Measurements from ENCODE around the gene CNOT2. TPM values are rescaled to one million over a fixed set of nuclear protein-coding genes. Genes with fewer than 3 reads are reported as not detected.
A peak's percentile ranks its signal among the peaks of the same experiment; 100 is the strongest.

Gene CNOT2
- polyA plus RNA-seq, 2 donors = 18.7 to 25.1 TPM

DNA sequence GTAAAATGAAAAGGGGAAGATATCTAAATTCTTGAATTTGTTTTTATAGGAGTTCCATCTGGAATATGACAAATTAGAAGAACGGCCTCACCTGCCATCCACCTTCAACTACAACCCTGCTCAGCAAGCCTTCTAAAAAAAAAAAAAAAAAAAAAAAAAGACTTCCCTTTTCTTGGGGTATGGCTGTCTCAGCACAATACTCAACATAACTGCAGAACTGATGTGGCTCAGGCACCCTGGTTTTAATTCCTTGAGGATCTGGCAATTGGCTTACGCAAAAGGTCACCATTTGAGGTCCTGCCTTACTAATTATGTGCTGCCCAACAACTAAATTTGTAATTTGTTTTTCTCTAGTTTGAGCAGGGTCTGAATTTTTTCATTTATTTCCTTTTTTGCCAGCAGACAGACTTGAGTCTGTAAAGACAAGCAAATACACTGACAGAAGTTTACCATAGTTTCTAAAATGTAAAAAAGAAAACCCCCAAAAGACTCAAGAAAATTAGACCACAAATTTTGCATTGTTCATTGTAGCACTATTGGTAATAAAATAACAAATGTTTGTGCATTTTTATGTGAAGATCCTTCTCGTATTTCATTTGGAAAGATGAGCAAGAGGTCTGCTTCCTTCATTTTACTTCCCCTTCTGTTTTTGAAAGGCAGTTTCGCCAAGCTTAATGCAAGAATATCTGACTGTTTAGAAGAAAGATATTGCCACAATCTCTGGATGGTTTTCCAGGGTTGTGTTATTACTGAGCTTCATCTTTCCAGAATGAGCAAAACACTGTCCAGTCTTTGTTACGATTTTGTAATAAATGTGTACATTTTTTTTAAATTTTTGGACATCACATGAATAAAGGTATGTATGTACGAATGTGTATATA lies 110.8 kb downstream of the CNOT2 start:
- WGBS, 2 donors = 92 to 94% methylated on average over 6 of the region's 6 CpGs
- Histone ChIP-seq H3K36me3 (ENCODE audit: control insufficient read depth in 2 of 2, insufficient read depth in 2 of 2, low read length in 1 of 2) (peaks cover 0 to 3% of the 10 kb centered on the region in 2 donors), H3K4me1 (ENCODE audit: control insufficient read depth in 2 of 2, insufficient read depth in 2 of 2, low read length in 1 of 2) (no peaks in the 10 kb centered on the region), H3K9me3 (ENCODE audit: control insufficient read depth in 2 of 2, insufficient read depth in 1 of 2, low read depth in 1 of 2, low read length in 1 of 2) (no peaks in the 10 kb centered on the region), H3K27ac (ENCODE audit: low read depth in 2 of 2, low read length in 1 of 2) (no peak overlapping the region), H3K4me3 (ENCODE audit: low read depth in 1 of 2, low read length in 2 of 2) (no peak overlapping the region), H3K27me3 (ENCODE audit: control insufficient read depth in 1 of 2, insufficient read depth in 2 of 2, low read length in 2 of 2) (no peaks in the 10 kb centered on the region)

DNA sequence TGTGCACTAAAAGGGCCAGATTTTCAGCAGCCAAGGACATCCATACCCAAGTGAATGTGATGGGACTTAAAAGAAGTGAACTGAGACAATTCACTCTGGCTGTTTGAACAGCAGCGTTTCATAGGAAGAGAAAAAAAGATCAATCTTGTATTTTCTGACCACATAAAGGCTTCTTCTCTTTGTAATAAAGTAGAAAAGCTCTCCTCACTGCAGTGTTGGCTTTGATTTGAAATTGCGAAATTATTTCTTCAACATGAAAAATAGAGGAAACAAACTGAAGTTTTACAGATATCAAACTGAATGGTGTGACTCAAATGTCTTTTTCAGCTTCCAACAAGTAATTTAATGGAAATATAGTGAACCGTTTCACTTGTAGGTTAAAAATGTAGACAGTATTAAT lies 111.6 kb downstream of the CNOT2 start:
- 72 to 74% methylated on average over 3 of the region's 3 CpGs for WGBS, 2 donors
- peaks cover 0 to 3% of the 10 kb centered on the region in 2 donors for H3K36me3 ChIP-seq (ENCODE audit: control insufficient read depth in 2 of 2, insufficient read depth in 2 of 2, low read length in 1 of 2)
- H3K4me3 ChIP-seq (ENCODE audit: low read depth in 1 of 2, low read length in 2 of 2) = no peak overlapping the region
- H3K4me1 ChIP-seq (ENCODE audit: control insufficient read depth in 2 of 2, insufficient read depth in 2 of 2, low read length in 1 of 2) = no peaks in the 10 kb centered on the region
- H3K27ac ChIP-seq (ENCODE audit: low read depth in 2 of 2, low read length in 1 of 2) = no peak overlapping the region
- H3K9me3 ChIP-seq (ENCODE audit: control insufficient read depth in 2 of 2, insufficient read depth in 1 of 2, low read depth in 1 of 2, low read length in 1 of 2) = no peaks in the 10 kb centered on the region
- no peaks in the 10 kb centered on the region for H3K27me3 ChIP-seq (ENCODE audit: control insufficient read depth in 1 of 2, insufficient read depth in 2 of 2, low read length in 2 of 2)

DNA sequence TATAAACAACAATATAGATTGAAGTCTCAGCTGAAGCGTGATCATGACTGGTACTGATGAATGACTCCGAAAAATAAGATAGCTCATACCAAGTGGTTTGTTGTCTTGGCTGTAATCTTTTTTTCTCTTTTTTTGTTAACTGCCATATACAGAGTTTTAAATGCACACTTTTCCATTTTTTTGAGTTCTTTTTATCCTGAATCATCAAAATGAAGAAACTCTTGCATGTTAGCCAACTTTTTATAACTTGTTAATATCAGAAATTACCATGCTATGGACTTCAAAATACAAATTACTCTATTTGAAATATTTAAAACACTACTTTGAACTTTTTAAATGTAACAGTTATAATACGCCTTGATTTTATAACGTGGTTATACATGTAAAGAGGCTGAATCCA lies 112.7 kb downstream of the CNOT2 start:
- no peaks in the 10 kb centered on the region for H3K27me3 ChIP-seq (ENCODE audit: control insufficient read depth in 1 of 2, insufficient read depth in 2 of 2, low read length in 2 of 2)
- H3K27ac ChIP-seq (ENCODE audit: low read depth in 2 of 2, low read length in 1 of 2) = no peak overlapping the region
- H3K4me3 ChIP-seq (ENCODE audit: low read depth in 1 of 2, low read length in 2 of 2) = no peak overlapping the region
- peaks cover 0 to 3% of the 10 kb centered on the region in 2 donors for H3K36me3 ChIP-seq (ENCODE audit: control insufficient read depth in 2 of 2, insufficient read depth in 2 of 2, low read length in 1 of 2)
- no peaks in the 10 kb centered on the region for H3K4me1 ChIP-seq (ENCODE audit: control insufficient read depth in 2 of 2, insufficient read depth in 2 of 2, low read length in 1 of 2)
- no peaks in the 10 kb centered on the region for H3K9me3 ChIP-seq (ENCODE audit: control insufficient read depth in 2 of 2, insufficient read depth in 1 of 2, low read depth in 1 of 2, low read length in 1 of 2)
- WGBS, 2 donors = 96% methylated on average over 4 of the region's 4 CpGs

DNA sequence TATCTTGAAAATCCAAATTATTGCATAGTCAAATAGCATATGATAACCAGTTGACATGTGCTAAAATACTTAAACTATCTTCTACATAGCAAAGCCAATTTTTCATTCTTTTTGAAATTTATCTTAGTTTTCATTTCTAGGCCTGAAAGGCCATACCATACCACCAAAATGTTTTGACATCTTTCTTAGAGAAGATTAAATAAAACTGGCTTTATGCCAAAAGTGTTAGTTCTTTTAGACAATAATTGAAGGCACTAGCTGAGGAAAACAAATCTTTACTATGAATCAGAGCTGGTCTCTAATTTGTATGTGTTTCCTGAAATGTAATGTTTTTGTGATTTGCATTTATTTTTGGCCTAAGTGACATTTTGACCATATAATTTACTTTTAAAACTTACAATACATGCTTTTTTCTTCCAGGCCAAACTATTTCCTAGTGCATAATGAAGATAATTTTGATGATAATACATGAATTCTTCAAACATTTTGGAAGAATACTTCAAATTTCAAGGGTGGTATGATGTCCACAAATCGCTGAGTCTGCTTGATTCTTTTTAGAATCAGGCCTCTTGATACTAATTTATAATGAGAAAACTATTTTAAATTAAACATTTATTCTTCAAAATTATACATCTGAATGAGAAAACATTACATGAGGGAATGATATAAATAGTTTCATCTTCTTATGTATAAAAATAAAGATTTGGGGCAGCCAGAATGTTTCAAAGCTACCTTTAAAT lies 116.4 kb downstream of the CNOT2 start:
- no peaks in the 10 kb centered on the region for H3K27me3 ChIP-seq (ENCODE audit: control insufficient read depth in 1 of 2, insufficient read depth in 2 of 2, low read length in 2 of 2)
- no peaks in the 10 kb centered on the region for H3K9me3 ChIP-seq (ENCODE audit: control insufficient read depth in 2 of 2, insufficient read depth in 1 of 2, low read depth in 1 of 2, low read length in 1 of 2)
- H3K4me3 ChIP-seq (ENCODE audit: low read depth in 1 of 2, low read length in 2 of 2) = no peak overlapping the region
- H3K36me3 ChIP-seq (ENCODE audit: control insufficient read depth in 2 of 2, insufficient read depth in 2 of 2, low read length in 1 of 2) = no peaks in the 10 kb centered on the region
- no peak overlapping the region for H3K27ac ChIP-seq (ENCODE audit: low read depth in 2 of 2, low read length in 1 of 2)
- no peaks in the 10 kb centered on the region for H3K4me1 ChIP-seq (ENCODE audit: control insufficient read depth in 2 of 2, insufficient read depth in 2 of 2, low read length in 1 of 2)
- 92 to 96% methylated on average over 1 of the region's 1 CpG for WGBS, 2 donors

DNA sequence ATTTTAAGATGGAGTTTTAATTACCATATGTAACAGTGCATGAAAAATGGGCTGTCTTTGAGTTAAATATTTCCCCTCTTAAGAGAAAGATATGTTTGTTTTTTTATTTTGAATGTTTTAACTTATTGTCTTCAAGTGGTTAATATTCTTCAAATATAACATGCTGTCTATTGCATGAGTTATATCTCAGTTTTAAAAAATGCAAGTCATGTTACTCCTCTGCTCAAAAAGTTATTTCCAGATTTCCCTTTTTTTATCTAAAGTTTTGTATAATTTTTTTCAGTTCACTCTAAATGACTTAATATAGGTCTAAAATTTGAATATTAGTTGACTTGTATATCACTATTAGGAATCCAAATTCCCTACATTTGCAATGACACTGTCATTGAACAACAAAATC lies 117.0 kb downstream of the CNOT2 start:
- Histone ChIP-seq H3K4me3 (ENCODE audit: low read depth in 1 of 2, low read length in 2 of 2) (no peak overlapping the region), H3K9me3 (ENCODE audit: control insufficient read depth in 2 of 2, insufficient read depth in 1 of 2, low read depth in 1 of 2, low read length in 1 of 2) (no peaks in the 10 kb centered on the region), H3K36me3 (ENCODE audit: control insufficient read depth in 2 of 2, insufficient read depth in 2 of 2, low read length in 1 of 2) (no peaks in the 10 kb centered on the region), H3K27ac (ENCODE audit: low read depth in 2 of 2, low read length in 1 of 2) (no peak overlapping the region), H3K4me1 (ENCODE audit: control insufficient read depth in 2 of 2, insufficient read depth in 2 of 2, low read length in 1 of 2) (peaks cover 0 to 2% of the 10 kb centered on the region in 2 donors), H3K27me3 (ENCODE audit: control insufficient read depth in 1 of 2, insufficient read depth in 2 of 2, low read length in 2 of 2) (no peaks in the 10 kb centered on the region)

DNA sequence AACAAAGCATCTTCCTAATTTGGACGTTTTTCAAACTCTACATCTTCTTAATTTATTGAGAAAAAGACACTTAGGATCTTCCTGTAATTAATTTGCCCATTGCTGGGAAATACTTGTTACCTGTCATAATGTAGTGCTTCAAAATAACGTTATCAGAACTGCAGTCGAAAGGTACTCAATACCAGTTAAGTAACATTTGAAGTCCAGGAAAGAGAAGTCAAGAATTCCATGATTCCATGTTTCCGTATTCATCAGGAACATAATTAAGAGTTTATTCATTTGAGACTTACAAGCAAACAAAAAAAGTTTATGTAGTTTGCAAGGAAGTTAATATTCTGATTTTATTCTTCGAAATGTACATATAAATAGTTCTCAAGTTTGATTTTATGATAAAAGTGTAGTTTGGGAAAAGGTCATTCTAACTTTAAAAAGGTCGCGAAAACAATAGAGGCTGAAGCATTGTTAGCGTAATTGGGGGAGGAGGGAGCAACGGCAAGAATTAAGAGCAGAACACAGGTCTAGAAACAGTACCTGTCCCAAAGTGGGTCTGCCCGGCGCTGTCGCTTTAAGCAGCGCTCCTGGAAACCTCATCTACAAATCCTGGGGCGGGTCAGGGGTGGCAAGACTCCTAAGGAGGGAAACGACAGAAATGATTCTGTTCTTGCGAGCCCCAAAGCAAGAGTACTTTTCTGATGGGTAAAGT lies 121.6 kb downstream of the CNOT2 start:
- H3K27ac ChIP-seq (ENCODE audit: low read depth in 2 of 2, low read length in 1 of 2) = no peak overlapping the region
- H3K27me3 ChIP-seq (ENCODE audit: control insufficient read depth in 1 of 2, insufficient read depth in 2 of 2, low read length in 2 of 2) = peaks cover 0 to 3% of the 10 kb centered on the region in 2 donors
- no peaks in the 10 kb centered on the region for H3K9me3 ChIP-seq (ENCODE audit: control insufficient read depth in 2 of 2, insufficient read depth in 1 of 2, low read depth in 1 of 2, low read length in 1 of 2)
- 21 to 25% methylated on average over 16 of the region's 16 CpGs for WGBS, 2 donors
- peak overlapping the region in 1 of 2 donors; percentile 77 for H3K4me3 ChIP-seq (ENCODE audit: low read depth in 1 of 2, low read length in 2 of 2)
- peaks cover 3 to 10% of the 10 kb centered on the region in 2 donors for H3K4me1 ChIP-seq (ENCODE audit: control insufficient read depth in 2 of 2, insufficient read depth in 2 of 2, low read length in 1 of 2)
- H3K36me3 ChIP-seq (ENCODE audit: control insufficient read depth in 2 of 2, insufficient read depth in 2 of 2, low read length in 1 of 2) = no peaks in the 10 kb centered on the region

DNA sequence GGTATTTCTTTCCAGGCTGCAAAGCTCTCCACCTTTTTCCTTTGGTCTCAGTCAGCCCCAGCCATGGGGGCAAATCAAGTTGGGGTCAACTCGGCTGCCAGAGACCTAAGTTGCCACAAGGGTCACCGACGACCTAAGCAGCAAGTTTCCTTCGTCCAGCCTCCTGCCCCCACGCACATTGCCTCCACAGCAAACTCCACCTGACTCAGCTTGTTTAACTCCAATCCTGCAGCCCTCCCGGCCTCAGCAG lies 122.1 kb downstream of the CNOT2 start:
- Histone ChIP-seq H3K4me3 (ENCODE audit: low read depth in 1 of 2, low read length in 2 of 2) (peak overlapping the region; percentile 58 to 77), H3K9me3 (ENCODE audit: control insufficient read depth in 2 of 2, insufficient read depth in 1 of 2, low read depth in 1 of 2, low read length in 1 of 2) (no peaks in the 10 kb centered on the region), H3K27me3 (ENCODE audit: control insufficient read depth in 1 of 2, insufficient read depth in 2 of 2, low read length in 2 of 2) (peaks cover 0 to 3% of the 10 kb centered on the region in 2 donors), H3K36me3 (ENCODE audit: control insufficient read depth in 2 of 2, insufficient read depth in 2 of 2, low read length in 1 of 2) (no peaks in the 10 kb centered on the region), H3K27ac (ENCODE audit: low read depth in 2 of 2, low read length in 1 of 2) (no peak overlapping the region), H3K4me1 (ENCODE audit: control insufficient read depth in 2 of 2, insufficient read depth in 2 of 2, low read length in 1 of 2) (peaks cover 3 to 10% of the 10 kb centered on the region in 2 donors)
- WGBS, 2 donors = 1 to 3% methylated on average over 6 of the region's 6 CpGs

DNA sequence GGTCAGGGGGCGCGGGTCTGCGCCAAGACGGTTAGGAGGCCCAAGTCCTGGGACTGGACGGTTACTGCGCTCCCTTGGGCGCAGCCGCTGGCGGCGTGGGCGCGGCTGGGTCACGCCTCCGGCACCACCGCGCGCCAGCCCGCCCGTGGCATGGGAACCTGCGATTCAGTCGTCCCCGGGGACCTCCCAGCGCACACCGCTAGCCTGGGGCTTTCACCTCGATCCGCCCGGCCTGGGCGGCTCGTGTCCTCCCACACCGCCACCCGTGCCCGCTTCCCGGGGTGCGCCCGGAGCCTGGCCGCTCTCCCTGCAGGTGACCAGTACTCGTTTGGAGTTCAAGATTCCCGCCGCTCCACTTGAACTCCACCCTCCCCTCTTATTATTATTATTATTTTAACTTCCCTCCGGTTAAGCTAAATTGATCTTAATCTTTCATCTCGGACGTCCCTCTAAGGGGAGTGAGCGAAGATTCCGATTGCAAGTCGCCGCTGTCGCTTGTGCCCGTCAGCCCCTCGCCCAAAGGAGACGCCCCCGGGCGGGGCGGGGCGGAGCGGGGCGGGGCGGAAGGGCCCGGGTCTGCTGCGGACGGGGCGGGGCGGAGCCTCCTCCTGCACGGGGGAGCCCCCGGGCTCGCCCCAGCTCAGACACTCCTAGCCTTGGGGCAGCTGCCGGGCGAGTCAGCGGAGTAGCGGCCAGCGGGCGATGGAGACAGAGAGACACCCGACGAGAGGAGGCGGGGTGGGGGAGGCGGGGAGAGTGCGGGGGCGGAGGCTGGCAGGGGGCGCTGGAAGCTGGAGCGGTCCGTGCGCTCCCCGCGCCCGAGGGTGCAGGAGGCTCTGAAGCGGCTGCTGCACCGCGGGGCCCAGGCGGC lies 122.7 kb downstream of the CNOT2 start, which contains the start of gene KCNMB4:
Gene KCNMB4, plus strand, starts transcription at position 643 of the 871 bp plus-strand sequence. CDS start 445 bp downstream, outside the sequence.
- Histone ChIP-seq H3K27ac (ENCODE audit: low read depth in 2 of 2, low read length in 1 of 2) (no peak within 1 kb of the TSS), H3K4me3 (ENCODE audit: low read depth in 1 of 2, low read length in 2 of 2) (peak within 1 kb of the TSS; percentile 58 to 77), H3K4me1 (ENCODE audit: control insufficient read depth in 2 of 2, insufficient read depth in 2 of 2, low read length in 1 of 2) (peaks cover 3 to 10% of the 10 kb centered on the region in 2 donors), H3K36me3 (ENCODE audit: control insufficient read depth in 2 of 2, insufficient read depth in 2 of 2, low read length in 1 of 2) (no peaks in the 10 kb centered on the region), H3K9me3 (ENCODE audit: control insufficient read depth in 2 of 2, insufficient read depth in 1 of 2, low read depth in 1 of 2, low read length in 1 of 2) (no peaks in the 10 kb centered on the region), H3K27me3 (ENCODE audit: control insufficient read depth in 1 of 2, insufficient read depth in 2 of 2, low read length in 2 of 2) (peaks cover 0 to 3% of the 10 kb centered on the region in 2 donors)
- WGBS, 2 donors = 0 to 1% methylated on average over 50 to 88 of the region's 88 CpGs

All from esophagus (tissue), 2 donors.